Measurements from ENCODE around the gene PGAP6.

DNA sequence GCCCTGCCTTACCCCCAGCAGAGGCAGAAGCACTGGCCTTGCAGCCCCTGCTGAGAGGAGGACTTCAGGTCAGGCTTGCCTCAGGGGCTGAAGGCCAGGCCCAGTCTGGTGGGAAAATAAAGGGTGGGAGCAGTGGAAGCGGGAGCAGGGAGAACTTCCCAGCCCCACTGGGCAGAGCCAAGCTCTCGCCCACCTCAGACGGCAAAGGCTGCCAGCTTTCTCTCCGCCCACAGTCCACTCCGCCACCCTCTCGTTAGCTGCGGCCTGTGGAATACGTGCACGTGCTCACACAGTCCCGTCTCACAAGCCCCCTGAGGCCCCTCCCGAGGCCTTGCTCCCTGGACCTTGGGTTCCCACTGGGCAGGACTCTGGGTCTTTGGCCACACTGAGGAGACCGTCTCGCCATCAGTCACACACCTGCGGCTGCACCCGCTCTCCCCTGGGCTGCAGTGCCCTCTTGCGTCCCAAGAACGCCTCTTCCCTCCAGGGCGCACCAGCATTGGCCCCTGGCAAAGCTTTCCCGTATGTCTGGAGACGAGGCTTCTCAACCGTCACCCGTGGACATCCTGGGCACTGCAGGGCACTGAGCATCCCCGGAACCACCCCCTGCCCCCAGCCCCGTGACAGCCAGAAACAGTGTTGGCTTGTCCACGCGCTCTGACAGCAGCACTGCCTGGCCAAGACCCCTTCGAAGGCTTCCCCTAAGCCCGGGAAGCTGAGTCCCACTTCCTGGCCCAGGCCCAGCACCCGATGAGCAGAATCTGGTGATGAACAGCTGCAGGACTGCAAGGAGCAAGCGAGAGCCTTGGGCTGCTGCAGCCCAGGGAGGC, 19.7 kb downstream of the PGAP6 start:
- TF ChIP-seq USF2 (IDR thresholded peaks at IDR 0.05) (no peak), CEBPB (IDR thresholded peaks at IDR 0.05) (no peak), HEYL (CRISPR knock-in tag; IDR thresholded peaks at IDR 0.05) (no peak)
- TF ChIP-seq, protein P1, sequence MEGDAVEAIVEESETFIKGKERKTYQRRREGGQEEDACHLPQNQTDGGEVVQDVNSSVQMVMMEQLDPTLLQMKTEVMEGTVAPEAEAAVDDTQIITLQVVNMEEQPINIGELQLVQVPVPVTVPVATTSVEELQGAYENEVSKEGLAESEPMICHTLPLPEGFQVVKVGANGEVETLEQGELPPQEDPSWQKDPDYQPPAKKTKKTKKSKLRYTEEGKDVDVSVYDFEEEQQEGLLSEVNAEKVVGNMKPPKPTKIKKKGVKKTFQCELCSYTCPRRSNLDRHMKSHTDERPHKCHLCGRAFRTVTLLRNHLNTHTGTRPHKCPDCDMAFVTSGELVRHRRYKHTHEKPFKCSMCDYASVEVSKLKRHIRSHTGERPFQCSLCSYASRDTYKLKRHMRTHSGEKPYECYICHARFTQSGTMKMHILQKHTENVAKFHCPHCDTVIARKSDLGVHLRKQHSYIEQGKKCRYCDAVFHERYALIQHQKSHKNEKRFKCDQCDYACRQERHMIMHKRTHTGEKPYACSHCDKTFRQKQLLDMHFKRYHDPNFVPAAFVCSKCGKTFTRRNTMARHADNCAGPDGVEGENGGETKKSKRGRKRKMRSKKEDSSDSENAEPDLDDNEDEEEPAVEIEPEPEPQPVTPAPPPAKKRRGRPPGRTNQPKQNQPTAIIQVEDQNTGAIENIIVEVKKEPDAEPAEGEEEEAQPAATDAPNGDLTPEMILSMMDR (IDR thresholded peaks at IDR 0.05), result peak; percentile 88
